Stimulated activated CD4-positive, alpha-beta T cell treated with anti-CD3 and anti-CD28 coated beads, Interleukin-12 subunit alpha, Interleukin-12 subunit beta, amount 100 ng/mL, for 48 hours (primary cell): ENCODE data around the gene ZNF501.

Experiments
- DNase-seq, 3 donors: peaks; one replicate each; pipeline ENCODE4 v3.0.0-alpha.2; 2020; ENCODE audit warnings: low read depth in 2 of 3, low spot score in 1 of 3

ZNF501 gene

DNA sequence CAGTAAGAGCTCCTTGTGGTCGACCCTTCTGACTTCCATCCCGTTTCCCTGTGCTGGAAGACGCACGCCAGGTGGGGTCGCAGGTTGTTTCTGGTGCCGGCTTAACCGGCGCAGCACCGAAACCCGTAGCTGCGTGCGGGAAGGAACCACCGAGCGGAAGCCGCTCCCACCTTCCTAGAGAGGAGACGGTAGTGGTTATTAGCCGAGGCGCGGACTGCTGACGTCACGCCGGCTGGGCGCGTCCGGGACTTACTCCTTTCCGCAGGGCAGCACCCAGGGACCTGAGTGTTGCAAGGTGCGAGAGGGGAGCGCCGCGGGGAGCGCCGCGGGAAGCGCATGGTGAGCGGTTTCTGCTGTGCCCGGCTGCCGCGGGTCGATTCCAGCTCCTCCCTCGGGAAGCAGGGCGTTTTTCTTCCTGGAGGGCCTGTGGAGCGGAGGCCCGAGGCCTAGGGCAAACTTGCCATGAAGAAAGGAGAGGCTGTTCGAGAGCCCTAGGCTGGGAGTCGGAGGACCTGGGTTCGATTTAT, at the start of gene ZNF501:
ZNF501 (plus strand) TSS at position 252 of the 527 bp plus-strand sequence. CDS start 4,787 bp downstream, outside the sequence.
- DNase-seq: peak; percentile 67 to 85 (median 71)

DNA sequence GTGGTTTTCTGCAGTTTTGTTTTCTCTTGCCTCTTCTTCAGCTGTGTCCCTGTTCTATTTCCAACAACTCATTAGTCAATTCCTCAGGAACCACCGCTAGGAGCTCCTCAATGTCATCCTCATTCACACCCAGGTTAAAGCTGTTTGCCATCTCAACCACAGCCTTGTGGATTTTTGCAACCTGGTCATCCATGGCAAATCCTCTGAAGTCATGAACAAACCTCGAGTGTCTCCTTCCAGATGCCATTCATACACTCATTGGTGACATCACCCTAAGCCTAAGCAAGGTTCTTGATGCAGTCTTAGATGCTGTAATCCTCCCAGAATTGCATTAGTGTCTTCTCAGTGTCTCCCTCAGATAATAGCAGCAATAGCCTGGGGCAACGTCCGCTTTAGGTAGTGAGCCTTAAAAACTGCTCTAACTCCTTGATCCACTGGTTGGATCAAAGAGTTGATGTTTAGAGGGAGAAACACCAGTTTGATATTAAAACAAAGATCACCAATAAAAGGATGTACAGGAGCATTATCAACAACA, 48.4 kb upstream of the ZNF501 start:
- DNase-seq: no peak

DNA sequence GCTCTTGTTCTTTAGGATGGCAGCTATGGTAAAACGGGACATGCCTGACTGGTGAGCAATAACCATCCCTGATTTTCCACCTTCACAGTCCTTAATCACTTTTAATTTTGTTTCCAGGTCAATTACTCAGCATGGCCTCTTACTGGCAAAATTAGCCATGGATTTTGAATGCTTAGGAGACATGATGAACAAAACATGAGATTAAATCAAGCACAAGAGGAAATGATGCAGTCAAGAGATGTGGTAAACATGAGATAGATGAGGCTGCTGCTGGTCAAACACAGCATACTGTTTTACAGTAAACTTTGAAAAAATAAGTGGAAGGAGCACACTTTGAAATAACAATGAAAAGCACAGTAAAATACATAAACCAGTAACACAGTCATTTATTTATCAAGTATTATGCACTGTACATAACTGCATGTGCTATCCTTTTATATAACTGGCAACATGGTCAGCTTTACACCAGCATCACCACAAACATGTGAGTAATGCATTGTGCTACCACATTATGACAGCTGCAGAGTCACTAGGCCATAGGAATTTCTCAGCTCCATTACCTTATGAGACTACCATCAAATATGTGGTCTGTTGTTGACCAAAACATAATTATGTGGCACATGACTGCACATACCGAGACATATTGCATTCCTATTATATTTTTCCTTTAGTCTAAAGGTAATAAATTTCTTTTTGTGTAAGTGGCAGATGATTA, 47.1 kb upstream of the ZNF501 start:
- no peak for DNase-seq

DNA sequence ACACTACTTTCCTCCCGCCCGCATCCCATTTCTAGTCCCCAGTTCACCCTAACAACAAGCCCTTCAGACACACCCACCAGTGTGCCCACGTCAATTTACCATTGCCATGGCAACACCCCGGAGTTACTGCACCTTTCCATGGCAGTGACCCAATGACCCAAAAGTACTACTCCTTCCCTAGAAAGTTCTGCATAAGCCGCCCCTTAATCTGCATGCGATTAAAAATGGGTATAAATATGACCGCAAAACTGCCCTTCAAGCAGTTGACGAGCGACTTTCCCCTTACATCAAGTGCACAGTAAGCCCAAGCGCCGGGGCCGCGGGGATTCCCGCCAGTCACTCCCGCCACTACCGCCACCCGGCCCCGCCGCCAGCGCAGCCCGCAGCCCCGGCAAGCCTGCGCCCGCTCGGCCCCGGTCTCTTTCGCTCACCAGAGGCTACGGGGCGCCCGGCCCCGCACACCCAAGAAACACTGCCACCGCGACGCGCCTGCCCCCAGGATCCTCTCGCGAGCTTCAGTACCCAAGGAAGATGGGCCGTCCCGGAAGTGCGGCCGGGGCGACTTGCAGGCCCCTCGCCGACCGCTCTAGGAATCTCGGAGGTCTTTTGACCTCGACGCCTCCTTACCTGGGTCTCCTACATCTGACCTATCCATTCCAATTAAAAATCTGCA, 44.2 kb upstream of the ZNF501 start:
- peak; percentile 12 to 54 (median 21) for DNase-seq

DNA sequence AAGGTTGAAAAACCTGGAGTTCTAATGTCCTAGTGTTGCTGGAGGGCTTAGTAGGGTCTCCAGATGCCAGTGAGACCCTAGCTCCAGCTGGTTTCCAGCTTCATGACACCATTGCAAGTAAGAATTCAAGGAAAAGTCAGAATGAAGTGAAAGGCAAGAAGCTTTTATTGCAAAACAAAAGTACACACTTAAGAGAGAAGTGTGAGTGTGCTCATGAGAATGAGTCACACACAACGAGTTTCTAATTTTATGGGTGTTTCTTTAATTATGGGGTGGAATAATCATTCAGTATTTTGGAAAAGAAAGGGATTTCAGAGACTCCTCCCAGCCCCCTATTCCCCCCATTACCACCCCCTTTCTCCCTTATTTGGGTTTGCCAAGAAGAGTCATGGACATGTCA, 41.5 kb upstream of the ZNF501 start:
- DNase-seq: no peak

DNA sequence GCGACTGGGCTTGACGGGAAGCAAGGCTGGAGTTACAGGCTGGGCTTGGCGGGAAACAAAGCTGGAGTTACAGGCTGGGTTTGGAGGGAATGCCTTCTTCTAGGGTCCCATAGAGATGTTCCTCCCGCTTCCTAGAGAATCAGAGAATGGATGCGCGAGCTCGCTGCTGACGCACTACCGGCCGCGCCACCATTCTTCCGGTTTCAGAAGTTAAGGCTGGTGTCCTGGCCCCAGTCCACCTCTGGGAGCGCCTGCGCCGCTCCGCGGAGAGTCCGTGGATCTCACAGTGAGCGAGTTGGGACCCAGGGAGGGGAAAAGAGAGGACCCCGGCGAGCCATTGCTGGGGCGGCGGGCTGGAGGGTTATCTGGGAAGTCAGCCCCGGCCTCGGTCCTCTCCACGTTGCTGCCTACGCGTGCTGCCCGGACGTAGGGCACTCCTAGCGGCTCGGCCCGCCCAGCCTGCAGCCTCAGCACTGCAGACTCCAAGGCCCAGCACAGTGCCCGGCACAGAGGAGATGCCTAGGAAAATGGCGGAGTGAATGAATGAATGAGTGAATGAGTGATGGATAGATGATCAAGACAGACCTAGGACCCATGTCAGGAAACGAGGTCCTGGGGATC, 16.9 kb upstream of the ZNF501 start, which contains the start of gene ZNF502:
ZNF502 (plus strand) TSS at position 206 of the 621 bp plus-strand sequence. CDS start 7,602 bp downstream, outside the sequence.
- DNase-seq: peak; percentile 39 to 41 (median 40)

DNA sequence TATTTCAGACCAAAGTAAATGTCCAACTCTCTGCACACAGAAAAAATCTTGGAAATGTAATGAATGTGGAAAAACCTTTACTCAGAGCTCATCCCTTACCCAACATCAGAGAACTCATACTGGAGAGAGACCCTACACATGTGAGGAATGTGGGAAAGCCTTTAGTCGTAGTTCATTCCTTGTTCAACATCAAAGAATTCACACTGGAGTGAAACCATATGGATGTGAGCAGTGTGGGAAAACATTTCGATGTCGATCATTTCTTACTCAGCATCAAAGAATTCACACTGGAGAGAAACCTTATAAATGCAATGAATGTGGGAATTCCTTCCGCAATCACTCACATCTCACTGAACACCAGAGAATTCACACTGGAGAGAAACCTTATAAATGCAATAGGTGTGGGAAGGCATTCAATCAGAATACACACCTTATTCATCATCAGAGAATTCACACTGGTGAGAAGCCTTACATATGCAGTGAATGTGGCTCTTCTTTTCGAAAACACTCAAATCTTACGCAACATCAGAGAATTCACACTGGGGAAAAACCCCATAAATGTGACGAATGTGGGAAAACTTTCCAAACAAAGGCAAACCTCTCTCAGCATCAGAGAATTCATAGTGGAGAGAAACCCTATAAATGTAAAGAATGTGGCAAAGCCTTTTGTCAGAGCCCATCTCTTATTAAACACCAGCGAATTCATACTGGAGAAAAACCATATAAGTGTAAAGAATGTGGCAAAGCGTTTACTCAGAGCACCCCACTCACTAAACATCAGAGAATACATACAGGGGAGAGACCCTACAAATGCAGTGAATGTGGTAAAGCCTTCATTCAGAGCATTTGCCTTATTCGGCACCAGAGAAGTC, 8.0 kb upstream of the ZNF501 start:
- DNase-seq: no peak

DNA sequence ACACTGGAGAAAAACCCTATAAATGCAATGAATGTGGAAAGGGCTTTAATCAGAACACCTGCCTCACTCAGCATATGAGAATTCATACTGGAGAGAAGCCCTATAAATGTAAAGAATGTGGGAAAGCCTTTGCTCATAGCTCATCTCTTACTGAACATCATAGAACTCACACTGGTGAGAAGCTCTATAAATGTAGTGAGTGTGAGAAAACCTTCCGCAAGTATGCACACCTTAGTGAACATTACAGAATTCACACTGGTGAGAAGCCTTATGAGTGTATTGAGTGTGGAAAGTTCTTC, 7.4 kb upstream of the ZNF501 start:
- no peak for DNase-seq

DNA sequence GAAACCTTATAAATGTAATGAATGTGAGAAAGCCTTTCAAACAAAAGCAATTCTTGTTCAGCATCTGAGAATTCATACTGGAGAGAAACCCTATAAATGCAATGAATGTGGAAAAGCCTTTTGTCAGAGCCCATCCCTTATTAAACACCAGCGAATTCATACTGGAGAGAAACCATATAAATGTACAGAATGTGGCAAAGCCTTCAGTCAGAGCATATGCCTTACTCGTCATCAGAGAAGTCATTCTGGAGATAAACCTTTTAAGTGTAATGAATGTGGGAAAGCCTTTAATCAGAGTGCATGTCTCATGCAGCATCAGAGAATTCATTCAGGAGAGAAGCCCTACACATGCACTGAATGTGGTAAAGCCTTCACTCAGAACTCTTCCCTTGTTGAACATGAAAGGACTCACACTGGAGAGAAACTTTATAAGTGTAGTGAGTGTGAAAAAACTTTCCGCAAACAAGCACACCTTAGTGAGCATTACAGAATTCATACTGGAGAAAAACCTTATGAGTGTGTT, 5.3 kb downstream of the ZNF501 start:
- DNase-seq: no peak

DNA sequence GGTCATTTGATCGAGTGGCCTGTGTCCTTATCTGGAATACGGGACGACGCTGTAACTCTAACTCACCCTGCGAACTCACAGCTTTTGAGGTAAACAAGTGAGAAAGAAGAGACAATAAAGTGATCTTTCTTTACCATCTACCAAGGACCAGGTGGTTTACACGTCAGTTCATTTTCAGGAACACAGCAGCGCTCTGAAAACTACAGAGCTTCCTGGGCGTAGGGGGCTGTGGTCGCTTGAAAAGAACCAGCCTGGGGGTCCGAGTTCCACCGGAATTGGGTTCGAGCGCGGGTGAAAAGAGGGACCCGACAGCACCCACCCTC, 31.6 kb downstream of the ZNF501 start:
- peak in 1 of 3 donors; percentile 5 for DNase-seq

DNA sequence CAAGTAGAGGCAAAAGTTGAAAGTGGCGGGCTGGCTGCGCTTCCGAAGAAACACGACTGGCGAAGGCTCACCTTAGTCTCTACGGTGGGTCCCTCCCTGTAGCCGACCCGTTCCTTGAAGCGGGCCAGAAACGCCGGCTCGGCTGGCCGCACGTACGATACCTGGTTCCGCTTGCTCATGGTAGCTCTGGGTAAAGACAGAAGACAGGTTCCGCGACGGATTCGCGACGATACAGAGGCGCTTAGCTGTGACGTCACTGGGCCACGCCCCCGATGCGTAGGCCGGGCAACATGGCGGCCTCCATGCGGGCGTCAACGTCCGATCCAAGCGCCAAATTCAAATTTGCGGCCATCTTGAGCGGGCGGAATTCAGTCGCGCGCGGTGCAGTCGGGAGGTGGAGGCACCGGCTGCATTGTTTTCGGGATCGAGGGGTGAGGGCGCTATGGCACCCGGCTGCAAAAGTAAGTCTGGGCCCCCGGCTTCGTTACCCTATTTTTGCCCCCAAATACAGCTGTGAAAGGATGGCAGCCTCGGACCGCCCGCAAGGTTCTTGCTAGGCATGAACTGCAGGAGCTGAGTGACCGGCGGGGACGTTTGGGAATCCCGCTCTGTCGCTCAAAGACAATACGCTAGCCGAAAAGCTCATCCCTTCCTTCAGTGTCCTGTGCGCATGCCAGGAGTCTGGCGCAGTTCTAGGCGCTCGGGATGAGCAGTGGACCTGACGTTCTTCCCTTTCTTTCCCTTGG, 32.2 kb downstream of the ZNF501 start, which contains the start of the genes KIAA1143 and KIF15:
KIAA1143 (minus strand) TSS at position 196 of the 746 bp plus-strand sequence; CDS start at position 179, 17 bp downstream.
KIF15 (plus strand) TSS at position 371 of the 746 bp plus-strand sequence; CDS start at position 443, 72 bp downstream.
- DNase-seq: peak; percentile 96 to 97 (median 97)

DNA sequence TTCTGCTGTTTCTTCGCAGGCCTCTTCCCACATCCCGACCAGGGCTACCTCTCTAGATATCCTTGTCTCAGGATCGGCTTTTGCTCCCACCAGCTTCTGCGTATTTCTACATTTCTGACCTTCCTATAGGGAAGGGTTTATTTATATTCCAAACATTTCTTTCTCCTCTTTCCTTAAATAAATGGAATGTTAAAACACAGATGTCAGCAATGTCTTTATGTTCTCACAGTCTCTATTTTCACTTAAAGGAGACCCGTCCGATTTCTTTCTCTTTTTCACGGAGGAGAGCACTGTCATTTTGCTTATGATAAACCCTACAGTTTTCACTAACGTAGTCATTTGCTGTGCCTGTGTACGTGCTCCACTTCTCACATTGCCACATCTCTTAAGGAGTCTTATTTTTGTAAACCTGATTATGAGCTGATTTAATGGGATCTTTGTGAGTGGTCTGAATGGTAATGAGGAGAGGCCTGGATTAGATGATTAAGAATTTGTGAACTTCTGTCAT, 32.8 kb downstream of the ZNF501 start:
- DNase-seq: no peak

DNA sequence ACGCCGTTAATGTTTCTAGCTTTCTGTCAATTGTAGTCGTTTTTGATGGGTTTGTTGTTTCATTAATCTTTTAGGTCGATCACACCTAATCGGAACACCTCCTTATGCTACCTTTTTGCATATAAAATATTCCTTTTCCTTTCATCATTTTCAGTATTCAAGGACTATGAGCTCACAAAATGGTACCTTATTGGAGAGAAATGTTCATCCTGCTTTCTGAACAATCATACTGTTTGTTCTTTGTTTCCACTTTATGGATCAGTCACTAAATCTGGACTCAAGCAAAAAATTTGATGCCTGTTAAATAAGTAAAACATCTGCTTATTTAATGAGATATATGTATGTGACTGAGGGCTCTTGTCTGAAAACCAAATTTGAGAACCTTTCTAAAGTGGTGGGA, 33.3 kb downstream of the ZNF501 start:
- DNase-seq: no peak

DNA sequence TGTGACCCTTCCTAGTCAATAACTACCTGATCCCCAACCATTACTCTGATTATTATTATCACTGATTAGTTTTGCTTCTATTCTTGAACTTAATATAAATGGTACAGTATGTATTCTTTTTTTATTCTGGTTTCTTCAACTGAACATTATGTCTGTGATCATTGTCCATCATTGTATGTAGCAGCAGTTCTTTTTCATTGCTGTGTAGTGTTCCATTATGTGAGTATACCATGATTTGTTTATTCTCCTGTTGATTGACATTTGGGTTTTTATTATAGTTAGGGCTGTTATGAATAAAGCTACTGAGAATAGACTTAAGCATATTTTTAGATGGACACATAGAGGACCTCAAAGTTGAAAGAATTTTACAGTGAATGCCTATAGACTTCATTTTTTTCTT, 34.8 kb downstream of the ZNF501 start:
- no peak for DNase-seq

DNA sequence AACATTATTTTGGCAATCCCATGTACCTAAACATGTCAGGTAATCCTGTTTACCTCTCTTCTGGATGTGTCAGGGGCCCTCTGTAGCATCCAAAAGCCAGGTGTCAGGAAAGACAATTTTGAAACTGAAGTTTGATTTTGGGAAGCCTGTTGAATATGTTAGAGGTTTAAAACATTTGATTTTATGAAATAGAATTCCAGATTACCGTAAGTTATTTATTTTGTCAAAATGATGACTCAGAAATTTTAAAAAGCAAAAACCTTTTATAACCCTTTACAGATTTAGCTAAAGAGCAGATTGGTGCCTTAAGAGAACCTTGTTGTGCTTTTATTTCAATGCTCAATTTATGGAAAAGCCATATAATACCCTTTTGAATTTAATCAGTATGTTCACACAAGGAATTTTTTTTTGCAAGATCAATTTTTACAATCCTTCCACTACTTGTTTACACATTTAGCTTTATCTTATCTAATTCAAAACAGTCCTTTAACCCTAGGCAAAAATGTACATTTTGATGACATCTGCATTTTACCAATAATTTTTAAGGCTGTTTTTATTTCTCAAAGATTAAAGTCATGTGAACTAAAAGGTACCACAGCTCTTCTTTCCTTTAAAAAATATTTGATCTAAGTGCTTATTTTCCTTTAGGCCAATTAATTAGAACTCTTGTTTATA, 42.1 kb downstream of the ZNF501 start:
- no peak for DNase-seq

DNA sequence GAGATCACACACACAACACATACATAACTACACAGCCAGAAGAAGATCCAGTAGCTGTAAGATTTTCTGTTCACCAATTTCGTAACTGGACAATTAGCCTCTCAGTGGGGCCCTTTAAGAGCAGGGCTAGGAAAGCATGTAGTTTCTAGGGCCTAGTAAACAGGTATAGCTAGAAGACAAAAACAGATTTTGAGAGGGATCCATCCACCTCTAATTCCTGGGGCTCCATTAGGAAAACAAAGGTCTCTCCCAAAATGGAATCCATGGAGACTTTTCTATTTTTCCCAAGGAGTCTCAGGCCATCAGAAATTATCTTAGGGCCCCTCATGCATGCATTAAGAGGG, 42.6 kb downstream of the ZNF501 start:
- DNase-seq: no peak

DNA sequence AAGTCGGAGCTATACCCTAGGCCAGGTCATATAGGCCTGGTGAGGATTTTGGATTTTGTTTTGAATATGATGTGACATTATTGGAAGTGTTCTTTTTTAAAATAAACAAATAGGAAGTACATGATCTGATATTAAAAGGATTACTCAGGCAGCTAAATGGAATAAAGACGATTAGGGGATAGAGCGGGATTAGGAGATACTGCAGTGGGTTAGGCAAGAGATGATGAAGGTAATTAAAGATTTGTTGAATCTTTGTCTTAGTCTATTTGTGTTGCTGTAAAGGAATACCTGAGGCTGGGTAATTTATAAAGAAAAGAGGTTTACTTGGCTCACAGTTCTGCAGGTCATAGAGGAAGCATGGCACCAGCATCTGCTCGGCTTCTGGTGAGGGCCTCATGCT, 53.5 kb downstream of the ZNF501 start:
- no peak for DNase-seq
